ENCODE results near the gene KIF5C. TPM values are rescaled to one million over a fixed set of nuclear protein-coding genes. Genes with fewer than 3 reads are reported as not detected.
A peak's percentile ranks its signal among the peaks of the same experiment; 100 is the strongest.

KIF5C gene
- total and polyA plus RNA-seq, 9 donors = 0.73 to 18.7 (median 3.3) TPM

DNA sequence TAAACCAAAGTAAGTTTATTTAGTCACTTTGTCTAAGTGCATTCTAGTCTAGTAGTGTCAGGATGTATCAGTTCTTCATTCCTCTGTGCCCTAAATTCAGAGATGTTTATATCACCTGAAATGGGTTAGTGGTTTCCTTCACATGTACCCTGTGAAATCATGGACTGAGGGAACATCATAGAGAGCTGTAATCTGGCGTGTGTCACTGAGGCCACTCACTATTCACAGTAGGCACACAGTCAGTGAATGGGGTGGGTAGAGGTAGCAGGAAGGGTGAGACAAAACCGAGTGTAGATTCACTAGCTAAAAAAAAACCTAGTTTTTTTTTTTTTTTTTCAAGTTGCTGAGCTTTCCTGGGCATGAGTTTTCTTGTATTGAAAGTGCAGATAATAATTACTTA is 5.6 kb downstream of the KIF5C start:
- no peak overlapping the region for H3K27ac ChIP-seq
- H3K4me3 ChIP-seq = no peak overlapping the region
- no peaks in the 10 kb centered on the region for H3K9me3 ChIP-seq
- H3K27me3 ChIP-seq = no peaks in the 10 kb centered on the region
- no peak for TF ChIP-seq CTCF (IDR thresholded peaks at IDR 0.05)
- no peak for TF ChIP-seq POLR2A (IDR thresholded peaks at IDR 0.05)
- TF ChIP-seq EP300 (IDR thresholded peaks at IDR 0.05) = no peak
- WGBS, 3 donors = 87 to 89% (median 87%) methylated on average over 2 of the region's 2 CpGs
- no peaks in the 10 kb centered on the region for H3K36me3 ChIP-seq
- no peak for DNase-seq
- intact Hi-C loops (cut with DNase I) = no loop called here
- H3K4me1 ChIP-seq (ENCODE audit: insufficient read depth) = no peaks in the 10 kb centered on the region

DNA sequence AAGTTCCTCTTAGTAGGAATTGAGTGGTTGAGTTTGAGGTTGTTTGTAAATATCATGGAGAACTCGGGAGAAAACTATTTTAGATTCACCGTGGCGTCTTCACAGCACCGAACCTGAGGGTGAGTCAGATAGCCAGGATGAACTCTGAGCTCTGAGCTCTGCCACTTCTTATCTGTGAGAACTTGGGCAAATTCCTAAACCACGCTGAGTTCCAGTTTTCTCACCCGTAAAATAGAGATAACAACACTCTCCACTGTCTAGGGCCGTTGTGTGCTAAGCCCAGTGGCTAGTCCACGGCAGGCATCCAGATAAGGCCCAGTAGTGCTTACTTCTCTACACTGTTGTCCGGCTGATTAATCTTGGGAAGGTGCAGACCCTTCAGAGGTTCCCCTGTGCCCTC is 7.0 kb downstream of the KIF5C start:
- intact Hi-C loops (cut with DNase I) = no loop called here

GRCh38 chr2:148885209-148885608 is 10.2 kb downstream of the KIF5C start:
- H3K9me3 ChIP-seq = no peaks in the 10 kb centered on the region
- WGBS, 3 donors = 94 to 95% (median 94%) methylated on average over 10 of the region's 10 CpGs
- no peaks in the 10 kb centered on the region for H3K36me3 ChIP-seq
- H3K27ac ChIP-seq = no peak overlapping the region
- peaks cover 3% of the 10 kb centered on the region for H3K4me1 ChIP-seq (ENCODE audit: insufficient read depth)
- no peaks in the 10 kb centered on the region for H3K27me3 ChIP-seq
- intact Hi-C loops (cut with DNase I) = loop anchor here in 1 of 4 donors (5.0 kb wide), 1 partner anchor 88 kb away; no protein-coding TSS in a partner anchor
- no peak for DNase-seq
- H3K4me3 ChIP-seq = no peak overlapping the region
- TF ChIP-seq CTCF (IDR thresholded peaks at IDR 0.05) = no peak
- TF ChIP-seq EP300 (IDR thresholded peaks at IDR 0.05) = no peak
- no peak for TF ChIP-seq POLR2A (IDR thresholded peaks at IDR 0.05)

More for the DNA sequence above, 7.0 kb downstream of the KIF5C start:
- 77 to 81% (median 78%) methylated on average over 9 of the region's 9 CpGs for WGBS, 3 donors
- no peaks in the 10 kb centered on the region for H3K27me3 ChIP-seq
- DNase-seq = no peak
- no peak overlapping the region for H3K4me3 ChIP-seq
- H3K4me1 ChIP-seq (ENCODE audit: insufficient read depth) = no peaks in the 10 kb centered on the region
- H3K9me3 ChIP-seq = no peaks in the 10 kb centered on the region
- TF ChIP-seq POLR2A (IDR thresholded peaks at IDR 0.05) = no peak
- H3K36me3 ChIP-seq = no peaks in the 10 kb centered on the region
- H3K27ac ChIP-seq = no peak overlapping the region

DNA sequence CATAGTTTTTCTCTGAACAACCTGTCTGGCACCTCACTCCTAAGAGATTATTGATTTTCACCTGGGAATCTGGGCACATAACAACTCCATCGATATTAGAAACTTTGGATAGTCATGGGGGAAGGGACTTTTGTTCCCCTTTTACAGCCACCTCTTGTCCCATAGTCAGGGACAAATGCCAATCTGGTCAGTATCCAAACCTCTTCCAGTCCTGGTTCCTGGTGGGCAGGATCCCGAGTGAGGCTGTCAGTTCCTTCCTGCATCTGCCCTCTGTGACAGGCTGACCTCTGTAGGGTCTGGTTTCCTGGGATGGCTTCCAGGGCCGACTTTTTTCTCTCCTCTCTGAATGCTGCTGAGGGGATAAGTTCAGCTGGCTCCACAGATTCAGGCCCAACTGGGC is 11.0 kb downstream of the KIF5C start:
- 75 to 80% (median 77%) methylated on average over 3 of the region's 3 CpGs for WGBS, 3 donors
- no peaks in the 10 kb centered on the region for H3K9me3 ChIP-seq
- no peak overlapping the region for H3K4me3 ChIP-seq
- no peaks in the 10 kb centered on the region for H3K36me3 ChIP-seq
- no peaks in the 10 kb centered on the region for H3K27me3 ChIP-seq
- TF ChIP-seq CTCF (IDR thresholded peaks at IDR 0.05) = no peak
- TF ChIP-seq POLR2A (IDR thresholded peaks at IDR 0.05) = no peak
- no peak for TF ChIP-seq EP300 (IDR thresholded peaks at IDR 0.05)
- H3K27ac ChIP-seq = no peak overlapping the region
- DNase-seq = no peak
- intact Hi-C loops (cut with DNase I) = loop anchor here in 1 of 4 donors (5.0 kb wide), 1 partner anchor 89 kb away; no protein-coding TSS in a partner anchor
- H3K4me1 ChIP-seq (ENCODE audit: insufficient read depth) = peaks cover 3% of the 10 kb centered on the region

DNA sequence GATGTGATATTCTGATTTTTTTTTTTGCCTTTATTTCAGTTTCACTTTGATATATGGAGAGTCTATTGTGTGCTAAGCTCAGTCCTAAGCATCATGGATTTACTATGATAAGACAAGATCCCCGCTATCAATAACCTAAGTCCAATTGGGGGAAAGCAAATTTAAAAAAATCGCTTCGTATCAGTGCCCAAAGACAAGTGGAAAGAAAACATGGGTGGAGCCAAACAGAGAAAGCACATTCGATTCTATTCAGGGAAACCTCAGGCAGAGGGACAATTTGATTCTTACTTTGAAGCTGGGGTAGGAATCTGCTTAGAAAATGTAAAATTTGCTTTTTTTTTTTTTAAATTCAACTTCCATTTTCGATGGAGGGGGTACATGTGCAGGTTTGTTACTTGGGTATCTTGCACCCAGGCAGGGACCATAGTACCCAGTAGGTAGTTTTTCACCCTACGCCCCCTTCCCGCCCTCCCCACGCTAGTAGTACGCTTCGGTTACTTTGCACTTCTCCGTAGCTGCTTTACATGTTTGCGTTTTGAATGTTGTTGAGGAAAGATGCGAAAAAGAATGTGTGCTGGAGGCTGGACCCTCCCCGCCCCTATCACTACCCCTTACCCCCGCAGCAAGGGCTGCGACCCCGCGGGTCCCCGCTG is 12.4 kb downstream of the KIF5C start:
- no peaks in the 10 kb centered on the region for H3K36me3 ChIP-seq
- TF ChIP-seq CTCF (IDR thresholded peaks at IDR 0.05) (no peak), EP300 (IDR thresholded peaks at IDR 0.05) (no peak), POLR2A (IDR thresholded peaks at IDR 0.05) (no peak)
- H3K27ac ChIP-seq = no peak overlapping the region
- DNase-seq = no peak
- H3K9me3 ChIP-seq = no peaks in the 10 kb centered on the region
- peak overlapping the region; percentile 18 for H3K4me3 ChIP-seq
- 7 to 10% (median 8%) methylated on average over 18 to 19 of the region's 19 CpGs for WGBS, 3 donors
- H3K27me3 ChIP-seq = no peaks in the 10 kb centered on the region
- peaks cover 3% of the 10 kb centered on the region for H3K4me1 ChIP-seq (ENCODE audit: insufficient read depth)
- intact Hi-C loops (cut with DNase I) = loop anchor here in 1 of 4 donors (5.0 kb wide), 1 partner anchor 90 kb away; no protein-coding TSS in a partner anchor
